Measurements from ENCODE around the gene AMER2.

GRCh38 chr13:25180775-25181537 lies 8.9 kb upstream of the AMER2 start:
- no peak for TF ChIP-seq EZH2phosphoT487 (IDR thresholded peaks at IDR 0.05; ENCODE audit: insufficient read depth, low read depth)
- no peak for TF ChIP-seq EZH2 (IDR thresholded peaks at IDR 0.05; ENCODE audit: insufficient read depth, poor library complexity, severe bottlenecking)
